Placental epithelial cell (primary cell): ENCODE measurements around the gene NCOA5. TPM values are rescaled to one million over a fixed set of nuclear protein-coding genes. Genes with fewer than 3 reads are reported as not detected.

Experiments used
- total RNA-seq: library from RNA; depleted of rRNA; stranded (reverse); fragments of >200 nt; gene quantifications from 2 replicates; pipeline ENCODE4 v1.2.3, GENCODE V29; 2012

Gene NCOA5
- total RNA-seq: 19.2 and 20.6 TPM in 2 replicates

GRCh38 chr20:46089417-46090388 lies at the start of gene NCOA5:
Gene NCOA5 (minus strand): TSS chr20:46089962. CDS start chr20:46079424, 10,538 bp downstream.

GRCh38 chr20:46117704-46118467 lies 28.1 kb upstream of the NCOA5 start, which contains the start of gene CD40:
Gene CD40 (plus strand): TSS chr20:46118314. CDS start chr20:46118344, 30 bp downstream.

GRCh38 chr20:46028772-46029371 lies 60.9 kb downstream of the NCOA5 start, which contains the start of gene SLC12A5:
Gene SLC12A5 (plus strand): TSS chr20:46029215. CDS start chr20:46029345, 130 bp downstream.

Other genes with a start within 250 kb of the NCOA5 start
- 34.5 and 38.5 TPM in 2 replicates for gene ACOT8, start 232.6 kb downstream of the NCOA5 start, total RNA-seq
- 5.5 and 8.4 TPM in 2 replicates for gene ZSWIM3, start 232.3 kb downstream of the NCOA5 start, total RNA-seq
- gene ZSWIM1, start 208.7 kb downstream of the NCOA5 start, total RNA-seq: 10.2 and 17.5 TPM in 2 replicates
- 0.98 and 2.0 TPM in 2 replicates for gene SPATA25, start 202.3 kb downstream of the NCOA5 start, total RNA-seq
- 2.9 and 3.5 TPM in 2 replicates for gene NEURL2, start 198.8 kb downstream of the NCOA5 start, total RNA-seq
- gene CTSA, start 198.6 kb downstream of the NCOA5 start, total RNA-seq: 38.4 and 66.0 TPM in 2 replicates
- gene PLTP, start 177.8 kb downstream of the NCOA5 start, total RNA-seq: 4.4 and 9.4 TPM in 2 replicates
- 20.0 and 24.0 TPM in 2 replicates for gene PCIF1, start 155.3 kb downstream of the NCOA5 start, total RNA-seq
- 26.6 and 29.1 TPM in 2 replicates for gene ZNF335, start 117.8 kb downstream of the NCOA5 start, total RNA-seq
- gene MMP9, start 81.1 kb downstream of the NCOA5 start, total RNA-seq: 0.87 and 1.2 TPM in 2 replicates
- 0.33 and 2.0 TPM in 2 replicates for gene SLC12A5, start 60.7 kb downstream of the NCOA5 start, total RNA-seq
- gene CD40, start 28.4 kb upstream of the NCOA5 start, total RNA-seq: 18.5 and 26.6 TPM in 2 replicates
- gene CDH22, start 218.5 kb upstream of the NCOA5 start, total RNA-seq: not detected in 2 replicates